Measurements from ENCODE around the gene RYR3. TPM values are rescaled to one million over a fixed set of nuclear protein-coding genes. Genes with fewer than 3 reads are reported as not detected.

The RYR3 gene
- total RNA-seq, 1 donor from 2014 or later = 1.5 TPM

DNA sequence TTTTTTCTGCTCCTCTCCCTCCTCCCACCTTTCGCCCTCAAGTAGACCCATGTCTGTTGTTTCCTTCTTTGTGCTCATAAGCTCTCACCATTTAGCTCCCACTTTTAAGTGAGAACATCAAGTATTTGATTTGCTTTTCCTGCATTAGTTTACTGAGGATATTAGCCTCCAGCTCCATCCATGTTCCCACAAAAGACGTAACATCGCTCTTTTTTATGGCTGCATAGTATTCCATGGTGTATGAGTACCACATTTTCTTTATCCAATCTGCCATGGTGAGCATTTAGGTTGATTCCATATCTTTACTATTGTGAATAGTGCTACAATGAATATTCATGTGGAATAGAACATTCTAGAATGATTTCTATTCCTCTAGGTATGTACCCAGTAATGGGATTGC is 178.6 kb downstream of the RYR3 start:
- no peak overlapping the region for H3K9ac ChIP-seq (ENCODE audit: low read length)
- H3K4me3 ChIP-seq (ENCODE audit: insufficient read depth, low read depth, low read length) = no peak overlapping the region
- no peaks in the 10 kb centered on the region for H4K20me1 ChIP-seq (ENCODE audit: insufficient read depth, low read length)
- H3K4me1 ChIP-seq (ENCODE audit: insufficient read depth, low read length) = no peaks in the 10 kb centered on the region
- TF ChIP-seq, protein P1, sequence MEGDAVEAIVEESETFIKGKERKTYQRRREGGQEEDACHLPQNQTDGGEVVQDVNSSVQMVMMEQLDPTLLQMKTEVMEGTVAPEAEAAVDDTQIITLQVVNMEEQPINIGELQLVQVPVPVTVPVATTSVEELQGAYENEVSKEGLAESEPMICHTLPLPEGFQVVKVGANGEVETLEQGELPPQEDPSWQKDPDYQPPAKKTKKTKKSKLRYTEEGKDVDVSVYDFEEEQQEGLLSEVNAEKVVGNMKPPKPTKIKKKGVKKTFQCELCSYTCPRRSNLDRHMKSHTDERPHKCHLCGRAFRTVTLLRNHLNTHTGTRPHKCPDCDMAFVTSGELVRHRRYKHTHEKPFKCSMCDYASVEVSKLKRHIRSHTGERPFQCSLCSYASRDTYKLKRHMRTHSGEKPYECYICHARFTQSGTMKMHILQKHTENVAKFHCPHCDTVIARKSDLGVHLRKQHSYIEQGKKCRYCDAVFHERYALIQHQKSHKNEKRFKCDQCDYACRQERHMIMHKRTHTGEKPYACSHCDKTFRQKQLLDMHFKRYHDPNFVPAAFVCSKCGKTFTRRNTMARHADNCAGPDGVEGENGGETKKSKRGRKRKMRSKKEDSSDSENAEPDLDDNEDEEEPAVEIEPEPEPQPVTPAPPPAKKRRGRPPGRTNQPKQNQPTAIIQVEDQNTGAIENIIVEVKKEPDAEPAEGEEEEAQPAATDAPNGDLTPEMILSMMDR (IDR thresholded peaks at IDR 0.05; ENCODE audit: insufficient read depth, low read depth, low read length) = no peak
- no peak for TF ChIP-seq EZH2 (IDR thresholded peaks at IDR 0.05; ENCODE audit: insufficient read depth, low read length)
- no peak overlapping the region for H3K27ac ChIP-seq (ENCODE audit: low read depth, low read length)
- no peak overlapping the region for H3K4me2 ChIP-seq (ENCODE audit: low read length)
- Mint-ChIP-seq H3K36me3 (ENCODE audit: low read depth, unreplicated experiment) (no peaks in the 10 kb centered on the region), H3K4me1 (ENCODE audit: low read depth, unreplicated experiment) (peaks cover 16% of the 10 kb centered on the region), H3K9me3 (ENCODE audit: unreplicated experiment) (no peaks in the 10 kb centered on the region), H3K27me3 (ENCODE audit: low read depth, unreplicated experiment) (no peaks in the 10 kb centered on the region), H3K27ac (ENCODE audit: unreplicated experiment) (no peak overlapping the region), H3K4me3 (ENCODE audit: unreplicated experiment) (no peak overlapping the region)
- H2AFZ ChIP-seq (ENCODE audit: low read depth, low read length) = no peak overlapping the region
- no peaks in the 10 kb centered on the region for H3K79me2 ChIP-seq (ENCODE audit: insufficient read depth, low read length)
- FAIRE-seq (no peak), DNase-seq (ENCODE audit: low read depth) (no peak)
- H3K27me3 ChIP-seq (ENCODE audit: insufficient read depth, low read length) = no peaks in the 10 kb centered on the region
- no peaks in the 10 kb centered on the region for H3K36me3 ChIP-seq (ENCODE audit: insufficient read depth, low read length)
- H3K9me3 ChIP-seq (ENCODE audit: insufficient read depth, low read depth, low read length) = no peaks in the 10 kb centered on the region

DNA sequence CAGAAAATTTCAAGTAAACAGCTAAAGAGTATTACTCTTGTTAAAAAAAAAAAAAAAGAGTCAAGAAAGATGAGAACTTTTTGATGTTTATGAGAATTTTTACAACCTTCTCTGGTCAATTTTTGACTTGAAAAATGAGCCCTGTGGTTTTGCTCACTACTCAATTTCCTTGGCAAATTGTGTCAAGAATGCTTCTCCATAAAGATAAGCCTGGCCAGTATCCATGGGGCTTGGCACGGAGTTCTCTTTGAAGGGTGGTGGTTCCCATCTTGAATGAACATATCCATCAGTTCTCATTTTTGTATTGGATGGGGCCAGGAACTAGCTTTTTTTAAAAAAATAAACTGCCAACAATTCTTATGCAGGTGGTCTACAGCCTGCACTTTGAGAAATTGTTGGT is 179.9 kb downstream of the RYR3 start:
- no peaks in the 10 kb centered on the region for H3K79me2 ChIP-seq (ENCODE audit: insufficient read depth, low read length)
- no peak overlapping the region for H3K9ac ChIP-seq (ENCODE audit: low read length)
- H3K27me3 ChIP-seq (ENCODE audit: insufficient read depth, low read length) = no peaks in the 10 kb centered on the region
- H3K9me3 ChIP-seq (ENCODE audit: insufficient read depth, low read depth, low read length) = no peaks in the 10 kb centered on the region
- no peaks in the 10 kb centered on the region for H3K36me3 Mint-ChIP-seq (ENCODE audit: low read depth, unreplicated experiment)
- no peaks in the 10 kb centered on the region for H3K36me3 ChIP-seq (ENCODE audit: insufficient read depth, low read length)
- no peak for DNase-seq (ENCODE audit: low read depth)
- no peak overlapping the region for H3K27ac ChIP-seq (ENCODE audit: low read depth, low read length)
- no peaks in the 10 kb centered on the region for H3K9me3 Mint-ChIP-seq (ENCODE audit: unreplicated experiment)
- no peaks in the 10 kb centered on the region for H3K27me3 Mint-ChIP-seq (ENCODE audit: low read depth, unreplicated experiment)
- FAIRE-seq = no peak
- H3K4me3 Mint-ChIP-seq (ENCODE audit: unreplicated experiment) = no peak overlapping the region
- H3K4me2 ChIP-seq (ENCODE audit: low read length) = no peak overlapping the region
- H2AFZ ChIP-seq (ENCODE audit: low read depth, low read length) = no peak overlapping the region
- H3K4me3 ChIP-seq (ENCODE audit: insufficient read depth, low read depth, low read length) = no peak overlapping the region
- H4K20me1 ChIP-seq (ENCODE audit: insufficient read depth, low read length) = no peaks in the 10 kb centered on the region
- TF ChIP-seq, protein P1 (IDR thresholded peaks at IDR 0.05; ENCODE audit: insufficient read depth, low read depth, low read length) = no peak
- TF ChIP-seq EZH2 (IDR thresholded peaks at IDR 0.05; ENCODE audit: insufficient read depth, low read length) = no peak
- peaks cover 18% of the 10 kb centered on the region for H3K4me1 Mint-ChIP-seq (ENCODE audit: low read depth, unreplicated experiment)
- no peaks in the 10 kb centered on the region for H3K4me1 ChIP-seq (ENCODE audit: insufficient read depth, low read length)
- H3K27ac Mint-ChIP-seq (ENCODE audit: unreplicated experiment) = no peak overlapping the region

DNA sequence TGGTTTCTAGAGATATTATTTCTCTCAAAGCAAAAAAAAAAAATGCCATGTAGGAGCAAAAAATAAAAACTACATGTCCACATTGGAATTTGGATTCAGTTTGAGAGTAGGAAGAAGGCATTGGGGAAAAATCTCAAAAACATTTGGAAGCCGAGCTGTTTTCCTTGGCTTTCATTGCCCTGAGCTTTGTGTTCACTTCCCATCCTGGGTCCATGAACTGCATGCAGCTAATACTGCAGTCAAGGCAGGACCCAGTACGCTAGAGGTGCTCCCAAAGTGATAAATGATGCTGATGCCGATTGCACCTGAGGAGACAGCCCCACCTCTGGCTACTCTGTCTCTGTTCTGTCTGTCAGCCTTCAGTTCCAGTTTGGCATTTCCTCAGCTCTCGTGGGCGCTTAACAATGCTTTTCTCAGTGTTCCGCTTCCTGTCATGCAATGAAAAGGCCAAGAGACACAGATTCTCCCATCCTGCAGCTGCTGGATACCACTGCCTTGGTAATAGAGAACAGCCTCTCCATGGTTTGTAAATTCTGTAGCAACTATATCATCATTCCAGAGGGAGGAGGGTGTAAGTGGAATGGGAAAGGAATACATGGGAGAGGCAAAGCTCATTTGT is 181.8 kb downstream of the RYR3 start:
- peaks cover 17% of the 10 kb centered on the region for H3K4me1 Mint-ChIP-seq (ENCODE audit: low read depth, unreplicated experiment)
- no peaks in the 10 kb centered on the region for H3K4me1 ChIP-seq (ENCODE audit: insufficient read depth, low read length)
- no peak for TF ChIP-seq EZH2 (IDR thresholded peaks at IDR 0.05; ENCODE audit: insufficient read depth, low read length)
- TF ChIP-seq, protein P1 (IDR thresholded peaks at IDR 0.05; ENCODE audit: insufficient read depth, low read depth, low read length) = no peak
- H3K36me3 Mint-ChIP-seq (ENCODE audit: low read depth, unreplicated experiment) = no peaks in the 10 kb centered on the region
- H3K27ac Mint-ChIP-seq (ENCODE audit: unreplicated experiment) = no peak overlapping the region
- H3K27ac ChIP-seq (ENCODE audit: low read depth, low read length) = no peak overlapping the region
- no peaks in the 10 kb centered on the region for H3K9me3 ChIP-seq (ENCODE audit: insufficient read depth, low read depth, low read length)
- FAIRE-seq (no peak), DNase-seq (ENCODE audit: low read depth) (no peak)
- peaks cover 2% of the 10 kb centered on the region for H3K27me3 ChIP-seq (ENCODE audit: insufficient read depth, low read length)
- no peak overlapping the region for H3K4me2 ChIP-seq (ENCODE audit: low read length)
- no peak overlapping the region for H3K4me3 Mint-ChIP-seq (ENCODE audit: unreplicated experiment)
- H3K27me3 Mint-ChIP-seq (ENCODE audit: low read depth, unreplicated experiment) = peaks cover 7% of the 10 kb centered on the region
- no peaks in the 10 kb centered on the region for H4K20me1 ChIP-seq (ENCODE audit: insufficient read depth, low read length)
- H3K36me3 ChIP-seq (ENCODE audit: insufficient read depth, low read length) = no peaks in the 10 kb centered on the region
- no peaks in the 10 kb centered on the region for H3K79me2 ChIP-seq (ENCODE audit: insufficient read depth, low read length)
- H2AFZ ChIP-seq (ENCODE audit: low read depth, low read length) = no peak overlapping the region
- H3K9ac ChIP-seq (ENCODE audit: low read length) = no peak overlapping the region
- H3K9me3 Mint-ChIP-seq (ENCODE audit: unreplicated experiment) = no peaks in the 10 kb centered on the region
- no peak overlapping the region for H3K4me3 ChIP-seq (ENCODE audit: insufficient read depth, low read depth, low read length)

Measured in astrocyte (in vitro differentiated cells and primary cell).